ENCODE measurements around the gene DDX53.

DNA sequence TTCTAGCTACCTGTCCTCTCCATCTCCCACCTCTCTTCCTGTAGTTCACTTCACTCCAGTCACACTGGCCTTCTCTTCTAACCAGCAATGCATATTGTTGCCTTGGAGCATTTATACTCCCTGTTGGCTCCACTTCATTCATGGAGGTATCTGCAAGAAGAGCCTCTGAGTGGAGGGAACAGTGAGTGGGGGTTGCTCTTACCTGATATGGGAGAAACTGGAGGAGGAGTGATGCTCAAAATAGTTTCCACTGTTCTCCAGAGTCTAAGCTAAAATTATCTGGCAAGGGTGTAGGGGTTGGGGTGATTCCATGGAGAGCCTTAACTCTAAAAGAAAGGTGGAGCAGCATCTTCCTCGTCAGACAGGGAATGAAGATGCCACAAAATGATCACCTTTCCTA lies 28.9 kb upstream of the DDX53 start:
- TF ChIP-seq, protein P1, sequence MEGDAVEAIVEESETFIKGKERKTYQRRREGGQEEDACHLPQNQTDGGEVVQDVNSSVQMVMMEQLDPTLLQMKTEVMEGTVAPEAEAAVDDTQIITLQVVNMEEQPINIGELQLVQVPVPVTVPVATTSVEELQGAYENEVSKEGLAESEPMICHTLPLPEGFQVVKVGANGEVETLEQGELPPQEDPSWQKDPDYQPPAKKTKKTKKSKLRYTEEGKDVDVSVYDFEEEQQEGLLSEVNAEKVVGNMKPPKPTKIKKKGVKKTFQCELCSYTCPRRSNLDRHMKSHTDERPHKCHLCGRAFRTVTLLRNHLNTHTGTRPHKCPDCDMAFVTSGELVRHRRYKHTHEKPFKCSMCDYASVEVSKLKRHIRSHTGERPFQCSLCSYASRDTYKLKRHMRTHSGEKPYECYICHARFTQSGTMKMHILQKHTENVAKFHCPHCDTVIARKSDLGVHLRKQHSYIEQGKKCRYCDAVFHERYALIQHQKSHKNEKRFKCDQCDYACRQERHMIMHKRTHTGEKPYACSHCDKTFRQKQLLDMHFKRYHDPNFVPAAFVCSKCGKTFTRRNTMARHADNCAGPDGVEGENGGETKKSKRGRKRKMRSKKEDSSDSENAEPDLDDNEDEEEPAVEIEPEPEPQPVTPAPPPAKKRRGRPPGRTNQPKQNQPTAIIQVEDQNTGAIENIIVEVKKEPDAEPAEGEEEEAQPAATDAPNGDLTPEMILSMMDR (IDR thresholded peaks at IDR 0.05; ENCODE audit: low read length), result no peak
- TF ChIP-seq EZH2 (optimal IDR thresholded peaks at IDR 0.05; ENCODE audit: low read depth, low read length) (no peak), EZH2phosphoT487 (IDR thresholded peaks at IDR 0.05; ENCODE audit: low read length) (no peak)
